GM21360 (cell line): Measurements from ENCODE around the gene SSBP3.
"Not testable (repeated sequence)": the region's sequence is repeated elsewhere in the genome, so short reads cannot be mapped to it uniquely, and the experiment has no call there.

Source experiments
- ATAC-seq: cut with Tn5 transposase; IDR thresholded peaks from one replicate; pipeline ENCODE4 v1.9.1; 2021; ENCODE audit warnings: mild to moderate bottlenecking, moderate library complexity; ENCODE audit not compliant: unreplicated experiment

Gene SSBP3

GRCh38 chr1:54355931-54356679 is 50.1 kb downstream of the SSBP3 start:
- peak; percentile 14 for ATAC-seq

GRCh38 chr1:54354899-54355298 is 51.3 kb downstream of the SSBP3 start:
- no peak for ATAC-seq

- no peak for ATAC-seq
Measured at GRCh38 chr1:54353959-54354358, 52.2 kb downstream of the SSBP3 start.

- ATAC-seq = no peak
Measured at GRCh38 chr1:54352755-54353154, 53.4 kb downstream of the SSBP3 start.

- no peak for ATAC-seq
Measured at GRCh38 chr1:54350360-54350759, 55.8 kb downstream of the SSBP3 start.

- no peak for ATAC-seq
Measured at GRCh38 chr1:54348700-54349021, 57.5 kb downstream of the SSBP3 start.

- ATAC-seq = no peak
Measured at GRCh38 chr1:54347955-54348699, 58.1 kb downstream of the SSBP3 start.

- no peak for ATAC-seq
Measured at GRCh38 chr1:54347261-54347954, 58.8 kb downstream of the SSBP3 start.

GRCh38 chr1:54345548-54345947 is 60.6 kb downstream of the SSBP3 start:
- ATAC-seq = not testable (repeated sequence)

GRCh38 chr1:54345116-54345515 is 61.1 kb downstream of the SSBP3 start:
- no peak for ATAC-seq

- ATAC-seq = no peak
Measured at GRCh38 chr1:54342742-54343687, 63.2 kb downstream of the SSBP3 start.

GRCh38 chr1:54342288-54342687 is 63.9 kb downstream of the SSBP3 start:
- no peak for ATAC-seq

- ATAC-seq = no peak
Measured at GRCh38 chr1:54341763-54342162, 64.4 kb downstream of the SSBP3 start.

GRCh38 chr1:54340878-54341277 is 65.3 kb downstream of the SSBP3 start:
- ATAC-seq = no peak

- ATAC-seq = no peak
Measured at GRCh38 chr1:54340434-54340833, 65.8 kb downstream of the SSBP3 start.

- ATAC-seq = no peak
Measured at GRCh38 chr1:54339126-54339525, 67.1 kb downstream of the SSBP3 start.

- no peak for ATAC-seq
Measured at GRCh38 chr1:54338464-54338863, 67.7 kb downstream of the SSBP3 start.

GRCh38 chr1:54337928-54338327 is 68.3 kb downstream of the SSBP3 start:
- no peak for ATAC-seq

GRCh38 chr1:54337034-54337433 is 69.2 kb downstream of the SSBP3 start:
- no peak for ATAC-seq

- ATAC-seq = no peak
Measured at GRCh38 chr1:54336116-54336515, 70.1 kb downstream of the SSBP3 start.

GRCh38 chr1:54335755-54336108 is 70.5 kb downstream of the SSBP3 start:
- no peak for ATAC-seq
